HG03135 (cell line): Measurements from ENCODE around the gene C1GALT1.
"Not testable (repeated sequence)": the region's sequence is repeated elsewhere in the genome, so short reads cannot be mapped to it uniquely, and the experiment has no call there.

Experiments used
- ATAC-seq: cut with Tn5 transposase; IDR thresholded peaks from one replicate; pipeline ENCODE4 v1.9.1; 2021; ENCODE audit warnings: mild to moderate bottlenecking, moderate library complexity; ENCODE audit not compliant: unreplicated experiment

The C1GALT1 gene

DNA sequence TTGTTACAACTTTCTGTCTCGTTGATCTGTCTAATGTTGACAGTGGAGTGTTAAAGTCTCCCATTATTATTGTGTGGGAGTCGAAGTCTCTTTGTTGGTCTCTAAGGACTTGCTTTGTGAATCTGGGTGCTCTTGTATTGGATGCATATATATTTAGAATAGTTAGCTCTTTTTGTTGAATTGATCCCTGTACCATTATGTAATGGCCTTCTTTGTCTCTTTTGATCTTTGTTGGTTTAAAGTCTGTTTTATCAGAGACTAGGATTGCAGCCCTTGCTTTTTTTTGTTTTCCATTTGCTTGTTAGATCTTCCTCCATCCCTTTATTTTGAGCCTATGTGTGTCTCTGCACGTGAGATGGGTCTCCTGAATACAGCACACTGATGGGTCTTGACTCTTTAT lies 17.2 kb downstream of the C1GALT1 start:
- ATAC-seq: not testable (repeated sequence)

DNA sequence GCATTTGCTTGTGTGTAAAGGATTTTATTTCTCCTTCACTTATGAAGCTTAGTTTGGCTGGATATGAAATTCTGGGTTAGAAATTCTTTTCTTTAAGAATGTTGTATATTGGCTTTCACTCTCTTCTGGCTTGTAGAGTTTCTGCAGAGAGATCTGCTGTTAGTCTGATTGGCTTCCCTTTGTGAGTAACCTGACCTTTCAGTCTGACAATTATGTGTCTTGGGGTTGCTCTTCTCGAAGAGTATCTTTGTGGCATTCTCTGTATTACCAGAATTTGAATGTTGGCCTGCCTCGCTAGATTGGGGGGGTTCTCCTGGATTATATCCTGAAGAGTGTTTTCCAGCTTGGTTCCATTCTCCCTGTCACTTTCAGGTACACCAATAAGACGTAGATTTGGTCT lies 17.9 kb downstream of the C1GALT1 start:
- not testable (repeated sequence) for ATAC-seq

DNA sequence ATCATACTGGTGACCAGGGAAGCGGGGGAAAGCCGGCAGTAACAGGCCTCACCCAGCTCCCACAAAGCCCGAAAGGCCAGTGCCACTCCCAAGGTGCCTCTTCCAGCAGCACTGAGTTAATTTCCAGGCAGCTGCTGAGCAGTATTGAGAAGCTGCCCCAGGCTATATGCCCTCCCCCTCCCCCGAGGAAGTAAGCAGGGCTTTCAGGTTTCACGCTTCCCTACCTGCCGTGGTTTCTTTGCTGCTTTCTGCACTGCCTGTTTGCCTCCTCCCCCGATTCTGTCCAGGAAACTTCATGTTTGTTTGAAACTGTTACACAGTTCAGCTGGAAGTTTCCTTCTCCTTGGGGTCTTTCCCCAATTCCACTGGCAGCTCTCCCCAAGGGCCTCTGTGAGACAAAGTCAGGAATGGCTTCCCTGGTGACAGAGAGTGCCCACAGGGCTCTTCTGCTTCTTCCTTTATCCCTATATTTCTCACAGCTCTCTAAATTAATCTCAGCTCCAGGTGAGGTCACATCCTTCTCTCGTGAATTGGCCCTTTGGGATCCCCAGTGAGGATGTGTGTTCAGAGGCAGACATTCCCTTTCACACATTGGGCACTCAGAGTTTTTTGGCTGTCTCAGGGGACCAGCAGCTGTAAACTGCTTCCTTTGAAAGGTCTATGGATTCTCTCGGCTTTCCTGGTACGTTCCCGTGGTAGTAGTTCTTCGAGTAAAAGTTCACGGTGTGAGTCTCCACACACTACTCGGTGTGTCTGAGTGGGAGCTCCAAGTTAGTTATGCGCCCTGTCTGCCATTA lies 19.4 kb downstream of the C1GALT1 start:
- peak; percentile 95 for ATAC-seq

DNA sequence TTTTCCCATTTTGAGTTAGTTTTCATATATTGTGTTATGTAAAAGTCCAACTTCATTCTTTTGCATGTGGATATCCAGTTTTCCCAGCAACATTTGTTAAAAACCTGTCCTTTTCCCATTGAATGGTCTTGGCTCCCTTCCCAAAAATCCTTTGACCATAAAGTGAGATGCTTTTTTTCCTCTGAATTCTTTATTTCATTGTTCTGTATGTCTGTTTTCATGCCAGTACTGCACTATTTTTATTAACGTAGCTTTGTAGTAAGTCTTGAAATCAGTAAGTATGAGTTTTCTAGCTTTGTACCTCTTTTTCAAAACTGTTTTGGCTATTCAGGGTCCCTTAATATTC lies 20.0 kb downstream of the C1GALT1 start:
- no peak for ATAC-seq

DNA sequence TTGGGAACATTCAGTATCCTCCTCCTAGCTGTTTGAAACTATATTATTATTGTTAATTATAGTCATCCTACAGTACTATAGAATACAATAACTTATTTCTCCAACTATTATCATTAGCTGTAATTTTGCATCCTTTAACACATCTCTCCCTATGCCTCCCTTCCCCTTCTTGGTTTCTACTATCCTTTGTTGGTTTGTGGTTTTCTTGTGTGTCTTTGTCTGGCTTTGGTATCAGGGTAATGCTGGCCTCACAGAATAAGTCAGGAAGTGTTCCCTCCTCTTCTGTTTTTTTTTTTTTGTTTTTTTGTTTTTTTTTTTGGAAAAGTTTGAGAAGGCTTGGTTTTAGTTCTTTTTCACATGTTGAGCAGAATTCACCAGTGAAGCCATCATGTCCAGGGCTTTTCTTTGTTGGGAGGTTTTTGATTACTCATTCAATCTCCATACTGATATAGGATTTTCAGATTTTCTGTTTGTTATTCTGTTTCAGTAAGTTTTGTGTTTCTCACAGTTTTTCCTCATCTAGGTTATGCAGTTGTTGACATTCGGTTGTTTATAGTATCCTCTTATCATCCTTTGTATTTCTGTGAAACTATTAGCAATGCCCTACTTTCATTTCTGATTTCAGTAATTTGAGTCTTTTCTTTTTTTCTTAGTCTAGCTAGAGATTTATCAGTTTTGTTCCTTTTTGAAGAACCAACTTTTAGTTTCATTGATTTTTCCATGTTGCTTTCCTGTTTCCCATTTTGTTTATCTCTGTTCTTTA lies 21.6 kb downstream of the C1GALT1 start:
- ATAC-seq: no peak

DNA sequence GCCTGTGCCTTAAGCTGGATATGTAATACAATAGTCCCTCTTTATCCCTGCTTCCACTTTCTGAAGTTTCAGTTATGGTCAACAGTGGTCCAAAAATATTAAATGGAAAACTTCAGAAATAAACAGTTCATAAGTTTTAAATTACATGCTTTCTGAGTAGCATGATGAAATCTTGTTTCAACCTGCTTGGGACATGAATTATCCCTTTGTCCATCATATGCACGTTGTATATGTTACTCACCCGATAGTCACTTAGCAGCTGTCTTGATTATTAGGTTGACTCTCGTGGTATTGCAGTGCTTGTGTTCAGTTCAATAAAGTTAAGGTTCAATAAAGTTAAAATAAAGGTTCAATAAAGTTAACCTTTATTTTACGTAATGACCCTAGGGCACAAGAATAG lies 25.5 kb downstream of the C1GALT1 start:
- ATAC-seq: no peak

DNA sequence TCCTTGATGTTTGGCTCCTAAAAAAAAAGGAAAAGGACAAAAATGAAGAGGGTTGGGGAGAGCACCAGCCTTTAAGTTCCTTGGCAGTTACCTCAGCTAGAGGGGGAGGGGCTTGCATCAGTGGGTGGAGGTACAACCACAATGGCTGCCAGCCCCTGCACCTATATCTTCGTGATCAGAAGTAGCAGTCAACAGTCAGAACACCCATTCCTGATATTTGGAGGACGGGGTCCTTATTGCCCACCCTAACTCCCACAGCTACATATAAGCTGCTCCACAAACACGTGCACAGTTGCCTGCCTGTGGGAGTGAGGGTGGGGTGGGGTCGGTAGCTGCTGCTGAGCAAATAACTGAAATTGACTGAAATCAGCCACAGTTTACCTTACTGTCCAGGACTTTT lies 26.2 kb downstream of the C1GALT1 start:
- ATAC-seq: no peak

DNA sequence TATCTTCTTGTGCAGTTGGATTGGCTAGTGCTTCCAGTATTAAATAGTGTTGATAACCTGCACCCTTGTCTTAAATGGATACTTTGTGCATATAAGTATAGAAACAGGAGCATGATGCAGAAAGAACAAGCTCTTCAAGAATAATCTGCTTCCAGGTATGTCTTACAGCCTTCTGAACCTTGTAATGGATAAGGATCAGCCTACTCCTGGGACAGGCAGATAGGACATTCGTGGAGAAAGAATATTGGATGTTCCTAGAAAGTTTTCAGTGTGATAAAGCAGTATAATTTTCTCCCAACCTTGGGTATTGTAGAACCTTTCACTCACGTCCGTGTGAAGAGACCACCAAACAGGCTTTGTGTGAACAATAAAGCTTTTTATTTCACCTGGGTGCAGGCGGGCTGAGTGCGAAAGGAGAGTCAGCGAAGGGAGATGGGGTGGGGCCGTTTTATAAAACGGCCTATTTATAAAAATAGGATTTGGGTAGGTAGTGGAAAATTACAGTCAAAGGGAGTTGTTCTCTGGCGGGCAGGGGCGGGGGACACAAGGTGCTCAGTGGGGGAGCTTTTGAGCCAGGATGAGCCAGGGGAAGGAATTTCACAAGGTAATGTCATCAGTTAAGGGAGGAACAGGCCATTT lies 27.2 kb downstream of the C1GALT1 start:
- no peak for ATAC-seq

DNA sequence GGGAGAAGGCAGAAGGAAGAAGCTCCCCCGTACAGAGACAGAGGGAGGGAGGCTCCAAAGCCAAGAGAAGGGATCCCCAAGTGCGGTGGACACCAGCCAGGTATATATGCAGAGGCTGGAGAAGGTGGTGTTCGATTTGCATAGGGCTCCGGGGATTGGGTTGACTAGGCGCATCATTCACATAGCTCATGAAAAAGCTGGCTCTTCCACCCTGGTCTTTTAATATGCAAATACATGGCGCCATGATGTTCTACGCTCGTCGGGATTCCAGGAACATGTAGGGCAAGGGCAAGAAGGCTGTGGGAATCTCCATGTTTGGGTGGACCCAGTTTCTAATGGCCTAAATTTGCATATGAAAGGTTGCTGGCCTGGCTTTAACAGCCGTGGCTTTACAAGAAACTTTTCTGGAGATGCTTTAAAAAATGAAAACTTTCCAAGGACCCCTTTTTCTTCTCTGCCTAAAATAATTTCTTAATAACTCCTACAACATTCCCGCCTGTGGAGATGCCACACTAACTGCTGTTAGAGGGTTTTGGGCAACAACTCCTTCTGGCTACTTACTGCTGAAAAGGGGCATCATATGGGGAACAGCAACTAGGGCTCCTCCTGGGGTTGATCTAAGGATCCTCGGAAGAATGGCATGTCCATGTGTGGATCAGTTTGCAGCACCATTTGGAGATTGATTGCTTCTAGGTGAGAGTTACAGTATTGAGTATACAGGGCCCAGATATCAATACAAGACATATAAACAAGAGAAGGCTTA lies 28.3 kb downstream of the C1GALT1 start:
- ATAC-seq: no peak

DNA sequence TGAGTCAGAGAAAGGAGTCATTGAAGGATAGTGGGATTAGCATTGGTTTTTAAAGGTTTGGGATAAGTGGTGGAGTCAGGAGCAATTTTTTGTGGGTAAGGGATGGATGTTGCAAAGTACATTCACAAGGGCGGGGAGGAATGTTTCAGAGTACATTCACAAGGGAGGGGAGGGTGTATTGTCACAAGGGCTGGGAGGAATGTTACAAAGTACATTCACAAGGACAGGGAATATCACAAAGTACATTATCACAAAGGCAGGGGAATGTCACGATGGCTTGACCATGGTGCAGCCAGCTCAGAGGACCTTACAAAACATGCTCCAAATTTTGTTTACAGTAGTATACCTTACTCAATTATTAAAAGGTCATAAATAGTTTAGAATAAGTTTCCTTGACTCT lies 30.3 kb downstream of the C1GALT1 start:
- no peak for ATAC-seq

DNA sequence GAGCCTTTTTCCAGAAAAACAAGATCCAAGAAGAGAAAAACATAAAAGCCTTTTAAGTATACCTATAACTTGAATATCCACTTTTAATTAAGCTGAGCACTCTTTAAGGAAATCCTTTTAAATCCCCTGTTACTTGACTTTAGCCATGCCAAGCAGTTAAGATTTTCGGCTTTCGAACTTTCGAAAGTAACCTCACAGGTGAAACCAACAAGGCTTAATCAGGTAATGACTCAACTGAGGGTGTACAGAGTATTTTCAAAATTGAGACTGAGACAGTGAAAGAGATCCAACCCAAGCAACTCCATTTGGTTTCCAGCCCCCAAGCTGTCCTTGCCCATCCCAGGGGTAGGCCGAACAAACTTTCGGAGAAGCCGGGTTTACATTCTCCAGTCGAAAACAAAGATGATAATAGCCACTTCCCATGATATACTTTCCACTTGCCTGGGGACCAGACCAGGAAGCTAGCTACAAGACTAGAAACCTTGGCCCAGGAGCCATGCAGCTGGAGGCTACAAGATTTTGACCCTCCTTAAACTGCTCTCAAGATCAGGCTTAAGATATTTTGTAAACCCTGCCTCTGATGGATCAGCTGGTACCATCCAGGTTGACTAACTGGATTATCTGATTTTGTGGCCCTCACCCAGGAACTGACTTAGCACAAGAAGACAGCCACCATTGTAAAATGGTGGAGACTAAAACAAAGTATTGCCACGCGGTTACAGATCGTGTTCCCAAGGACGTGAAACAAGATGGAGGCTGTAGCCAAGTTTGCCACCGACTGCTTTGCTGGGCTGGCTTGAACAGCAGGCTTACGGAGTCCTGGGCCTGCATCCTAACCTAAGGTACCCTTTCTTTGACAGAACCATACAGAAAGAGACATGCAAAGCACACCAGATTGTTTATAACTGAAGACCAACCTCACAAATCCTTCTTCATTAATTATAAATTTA lies 32.3 kb downstream of the C1GALT1 start:
- ATAC-seq: no peak

DNA sequence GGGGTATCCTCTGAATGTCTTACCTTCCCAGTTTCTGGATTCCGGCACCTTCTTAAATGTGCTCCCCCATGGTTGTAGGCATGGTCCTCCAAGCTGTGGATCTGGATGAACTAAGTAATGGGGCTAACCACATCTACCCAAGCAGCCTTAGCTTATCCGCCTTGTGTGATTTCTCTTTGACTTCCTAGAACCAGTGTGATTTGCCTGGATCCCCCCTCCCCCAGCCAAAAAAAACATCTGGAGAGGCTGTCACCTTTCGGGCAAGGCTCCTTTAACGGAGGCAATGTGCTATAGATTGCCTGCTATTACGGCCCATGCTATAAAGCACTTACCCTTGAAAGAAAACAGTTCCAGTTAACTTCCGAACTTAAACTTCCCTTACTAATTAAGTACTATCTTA lies 33.9 kb downstream of the C1GALT1 start:
- no peak for ATAC-seq

DNA sequence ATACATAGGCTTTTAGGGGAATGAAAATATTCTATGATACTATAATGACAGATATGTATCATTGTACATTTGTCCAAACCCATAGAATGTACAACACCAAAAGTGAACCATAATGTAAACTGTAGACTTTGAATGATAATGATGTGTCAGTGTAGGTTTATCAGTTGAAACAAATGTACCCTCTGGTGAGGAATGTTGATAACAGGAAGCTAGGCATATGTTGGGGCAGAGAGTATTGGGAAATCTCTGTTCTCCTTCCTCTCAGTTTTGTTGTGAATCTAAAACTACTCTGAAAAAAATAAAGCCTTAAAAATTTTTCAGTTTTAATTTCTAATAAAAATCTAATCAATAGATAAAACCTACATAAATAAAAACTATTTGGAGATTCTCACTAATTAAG lies 36.9 kb downstream of the C1GALT1 start:
- no peak for ATAC-seq

DNA sequence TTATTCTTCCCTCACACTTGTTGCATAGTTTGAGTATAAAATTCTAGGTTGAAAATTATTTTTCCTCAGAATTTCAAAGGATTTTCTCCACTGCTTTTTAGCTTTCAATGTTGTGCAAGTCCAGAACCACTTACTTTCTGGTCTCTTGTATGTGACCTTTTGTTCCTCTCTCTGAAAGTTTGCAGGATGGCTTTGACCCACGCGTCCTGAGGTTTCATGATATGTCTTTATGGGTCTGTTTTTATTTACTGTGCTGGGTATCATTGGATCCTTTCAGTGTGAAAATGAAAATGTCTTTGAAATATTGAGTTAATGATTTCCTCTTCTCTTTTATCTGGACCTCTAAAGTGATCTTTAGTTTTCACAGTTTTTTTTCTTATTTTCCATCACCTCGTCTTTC lies 38.5 kb downstream of the C1GALT1 start:
- no peak for ATAC-seq

DNA sequence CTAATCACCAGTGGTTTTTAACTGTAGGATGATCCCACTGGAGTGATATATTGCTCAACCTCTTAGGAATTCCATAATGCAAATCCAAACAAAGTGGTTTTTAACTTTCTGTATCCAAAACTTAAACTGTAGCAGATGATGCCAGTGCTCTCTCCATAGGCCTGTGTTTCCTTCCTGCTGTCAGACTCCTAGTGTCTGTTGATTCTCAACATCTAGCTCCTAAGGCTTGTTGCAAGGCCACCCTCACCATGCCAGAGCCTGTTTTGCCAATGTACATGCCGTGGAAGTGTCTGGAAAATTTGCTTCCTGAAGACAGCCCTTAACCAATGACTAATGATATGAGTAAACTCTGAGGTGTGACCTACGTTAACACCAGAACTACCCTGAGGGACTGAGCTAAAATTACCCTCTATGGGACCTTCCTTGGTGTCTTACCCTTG lies 39.3 kb downstream of the C1GALT1 start:
- no peak for ATAC-seq

DNA sequence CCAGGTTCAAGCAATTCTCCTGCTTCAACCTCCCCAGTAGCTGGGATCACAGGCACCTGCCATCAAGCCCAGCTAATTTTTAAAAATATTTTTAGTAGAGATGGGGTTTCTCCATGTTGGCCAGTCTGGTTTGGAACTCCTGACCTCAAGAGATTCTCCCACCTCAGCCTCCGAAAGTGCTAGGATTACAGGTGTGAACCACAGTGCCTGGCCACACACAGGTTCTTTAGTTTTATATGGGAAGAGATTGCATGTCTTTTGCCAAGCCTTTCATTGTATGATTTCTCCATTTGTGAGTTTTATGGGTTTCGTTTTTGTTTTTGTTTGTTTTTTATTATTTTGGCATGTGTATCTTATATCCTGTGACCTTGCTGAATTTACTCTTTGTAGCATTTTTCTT lies 40.9 kb downstream of the C1GALT1 start:
- no peak for ATAC-seq

DNA sequence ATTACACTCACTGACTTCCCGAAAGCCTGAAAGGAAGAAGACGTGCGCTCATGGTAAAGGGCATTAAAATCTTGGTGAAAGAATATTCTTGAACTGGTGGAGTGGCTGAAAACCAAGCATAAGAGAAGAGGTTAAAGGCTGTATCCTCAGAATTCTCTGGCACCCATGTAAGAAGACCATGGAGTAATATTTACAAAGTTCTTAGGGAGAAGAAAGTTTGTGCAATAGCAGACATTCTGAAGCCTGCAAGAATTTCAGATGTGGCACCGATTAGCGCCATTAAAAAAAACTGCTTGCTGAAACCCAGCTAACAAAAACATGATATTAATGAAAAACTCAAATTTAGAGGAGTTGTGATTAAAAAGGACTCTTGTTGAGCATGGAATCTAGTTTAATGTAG lies 44.1 kb downstream of the C1GALT1 start:
- no peak for ATAC-seq

DNA sequence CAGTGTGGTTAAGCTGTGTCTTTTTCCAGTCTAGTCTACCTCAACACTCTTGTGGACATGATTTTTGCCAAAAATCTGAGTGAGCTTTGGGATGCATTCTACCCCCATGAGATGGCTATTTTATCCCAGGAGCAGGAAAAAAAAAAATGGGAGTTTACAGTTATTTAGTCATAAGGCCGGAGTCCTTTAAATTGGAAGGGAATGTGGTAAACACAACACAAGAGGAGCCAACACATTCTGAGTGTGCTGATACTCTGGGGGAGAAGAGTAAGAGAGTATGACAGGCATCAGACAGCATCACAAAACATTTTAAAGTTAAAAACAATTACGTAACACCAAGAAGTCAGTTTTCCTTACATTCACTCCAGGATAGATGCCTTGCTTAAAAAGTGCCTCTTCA lies 46.1 kb downstream of the C1GALT1 start:
- ATAC-seq: no peak

DNA sequence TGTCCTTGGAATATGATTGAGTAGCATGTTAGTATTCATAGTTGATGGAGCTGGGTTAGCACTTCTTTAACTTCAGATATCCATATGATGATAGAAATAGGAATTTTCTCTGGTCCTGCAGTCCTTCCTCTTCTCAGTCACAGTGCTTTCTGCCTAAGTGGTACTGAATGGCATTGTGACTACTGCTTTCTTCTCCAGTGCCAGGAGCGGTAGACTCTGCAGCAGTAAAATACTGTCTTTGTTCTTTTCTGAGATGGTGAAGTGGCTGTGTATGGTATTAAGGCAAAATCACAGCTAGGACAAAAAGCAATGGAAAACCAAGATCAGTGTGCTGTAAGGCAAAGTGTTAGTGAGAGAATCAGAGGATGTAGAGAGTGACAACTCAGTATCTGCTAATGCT lies 46.6 kb downstream of the C1GALT1 start:
- ATAC-seq: no peak

DNA sequence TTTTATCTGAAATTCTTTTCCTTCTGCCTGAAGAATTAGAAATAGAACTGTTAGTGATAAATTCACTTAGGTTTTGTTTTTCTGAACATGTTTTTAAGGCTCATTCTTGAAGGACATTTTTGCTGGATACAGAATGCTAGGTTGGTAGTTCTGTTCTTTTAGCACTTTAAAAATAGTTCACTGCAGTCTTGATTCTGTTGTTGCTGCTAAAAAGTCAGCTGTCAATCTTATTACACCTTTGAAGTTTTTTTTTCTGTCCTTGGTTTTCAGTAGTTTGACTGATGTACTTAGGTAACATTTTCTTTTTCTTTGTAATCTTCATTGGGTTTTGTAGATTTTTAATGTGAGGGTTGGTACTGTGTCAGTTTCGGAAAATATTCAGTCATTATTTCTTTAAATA lies 48.7 kb downstream of the C1GALT1 start:
- no peak for ATAC-seq
